ENCODE data around the gene UGGT1.

UGGT1 gene

GRCh38 chr2:128228894-128229293 lies 137.9 kb downstream of the UGGT1 start:
- DNase-seq = peak; percentile 72

GRCh38 chr2:128232965-128233789 lies 142.2 kb downstream of the UGGT1 start:
- peak; percentile 89 for DNase-seq

GRCh38 chr2:128233790-128234395 lies 142.9 kb downstream of the UGGT1 start:
- no peak for DNase-seq

- no peak for DNase-seq
Observed at GRCh38 chr2:128234613-128235012, 143.6 kb downstream of the UGGT1 start.

- DNase-seq = no peak
Observed at GRCh38 chr2:128235581-128235980, 144.6 kb downstream of the UGGT1 start.

GRCh38 chr2:128236491-128237035 lies 145.6 kb downstream of the UGGT1 start:
- no peak for DNase-seq

- DNase-seq = no peak
Observed at GRCh38 chr2:128237081-128237534, 146.1 kb downstream of the UGGT1 start.

- DNase-seq = no peak
Observed at GRCh38 chr2:128237911-128238697, 147.1 kb downstream of the UGGT1 start.

GRCh38 chr2:128241896-128242295 lies 150.9 kb downstream of the UGGT1 start:
- no peak for DNase-seq

Measured in suppressor macrophage treated with lipopolysaccharide for 4 hours (primary cell).